ENCODE data around the gene SLF2. TPM values are rescaled to one million over a fixed set of nuclear protein-coding genes. Genes with fewer than 3 reads are reported as not detected.

The SLF2 gene
- total RNA-seq, 1 donor from 2014 or later, result 46.1 TPM

DNA sequence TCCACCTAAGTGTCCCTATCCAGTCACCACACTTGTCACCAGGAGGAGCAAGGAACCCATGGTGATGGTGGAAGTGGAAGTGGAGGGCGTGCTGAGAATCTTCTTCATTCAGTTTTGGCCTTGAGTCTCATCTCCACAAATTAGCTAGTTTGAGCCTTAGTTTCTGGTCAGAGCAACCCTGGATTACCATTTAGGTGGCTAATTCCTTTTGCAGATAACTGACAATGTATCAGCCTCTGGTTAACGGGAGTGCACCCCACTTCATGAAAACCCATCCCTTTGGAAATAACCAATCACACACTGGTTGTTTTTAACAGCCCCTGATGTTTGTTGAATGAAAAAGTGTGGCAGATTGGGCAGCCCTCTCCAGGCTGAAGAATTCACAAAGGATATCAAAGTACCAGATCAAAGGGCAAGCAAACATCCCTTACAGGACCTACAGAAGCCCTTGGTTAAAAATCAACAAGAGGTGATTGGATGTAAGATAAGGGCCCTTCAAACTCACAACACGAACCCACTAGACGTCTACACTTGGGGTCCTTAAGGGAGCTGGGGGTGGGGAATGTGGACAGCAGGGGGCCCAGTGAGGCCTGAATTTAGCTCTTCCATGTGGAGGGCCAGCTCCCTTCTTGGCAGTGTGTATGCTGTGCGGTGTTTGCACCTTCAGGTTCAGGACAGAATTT lies 37.1 kb upstream of the SLF2 start:
- TF ChIP-seq, protein P1, sequence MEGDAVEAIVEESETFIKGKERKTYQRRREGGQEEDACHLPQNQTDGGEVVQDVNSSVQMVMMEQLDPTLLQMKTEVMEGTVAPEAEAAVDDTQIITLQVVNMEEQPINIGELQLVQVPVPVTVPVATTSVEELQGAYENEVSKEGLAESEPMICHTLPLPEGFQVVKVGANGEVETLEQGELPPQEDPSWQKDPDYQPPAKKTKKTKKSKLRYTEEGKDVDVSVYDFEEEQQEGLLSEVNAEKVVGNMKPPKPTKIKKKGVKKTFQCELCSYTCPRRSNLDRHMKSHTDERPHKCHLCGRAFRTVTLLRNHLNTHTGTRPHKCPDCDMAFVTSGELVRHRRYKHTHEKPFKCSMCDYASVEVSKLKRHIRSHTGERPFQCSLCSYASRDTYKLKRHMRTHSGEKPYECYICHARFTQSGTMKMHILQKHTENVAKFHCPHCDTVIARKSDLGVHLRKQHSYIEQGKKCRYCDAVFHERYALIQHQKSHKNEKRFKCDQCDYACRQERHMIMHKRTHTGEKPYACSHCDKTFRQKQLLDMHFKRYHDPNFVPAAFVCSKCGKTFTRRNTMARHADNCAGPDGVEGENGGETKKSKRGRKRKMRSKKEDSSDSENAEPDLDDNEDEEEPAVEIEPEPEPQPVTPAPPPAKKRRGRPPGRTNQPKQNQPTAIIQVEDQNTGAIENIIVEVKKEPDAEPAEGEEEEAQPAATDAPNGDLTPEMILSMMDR (conservative IDR thresholded peaks at IDR 0.05), result no peak
- H3K36me3 Mint-ChIP-seq, result no peaks in the 10 kb centered on the region
- no peak overlapping the region for H3K27ac Mint-ChIP-seq
- no peaks in the 10 kb centered on the region for H3K9me3 Mint-ChIP-seq
- H3K27me3 Mint-ChIP-seq, result peaks cover 48% of the 10 kb centered on the region
- no peak overlapping the region for H3K4me3 Mint-ChIP-seq
- peaks cover 41% of the 10 kb centered on the region for H3K4me1 Mint-ChIP-seq (ENCODE audit: unreplicated experiment)
- DNase-seq (ENCODE audit: extremely low spot score, unreplicated experiment), result no peak

DNA sequence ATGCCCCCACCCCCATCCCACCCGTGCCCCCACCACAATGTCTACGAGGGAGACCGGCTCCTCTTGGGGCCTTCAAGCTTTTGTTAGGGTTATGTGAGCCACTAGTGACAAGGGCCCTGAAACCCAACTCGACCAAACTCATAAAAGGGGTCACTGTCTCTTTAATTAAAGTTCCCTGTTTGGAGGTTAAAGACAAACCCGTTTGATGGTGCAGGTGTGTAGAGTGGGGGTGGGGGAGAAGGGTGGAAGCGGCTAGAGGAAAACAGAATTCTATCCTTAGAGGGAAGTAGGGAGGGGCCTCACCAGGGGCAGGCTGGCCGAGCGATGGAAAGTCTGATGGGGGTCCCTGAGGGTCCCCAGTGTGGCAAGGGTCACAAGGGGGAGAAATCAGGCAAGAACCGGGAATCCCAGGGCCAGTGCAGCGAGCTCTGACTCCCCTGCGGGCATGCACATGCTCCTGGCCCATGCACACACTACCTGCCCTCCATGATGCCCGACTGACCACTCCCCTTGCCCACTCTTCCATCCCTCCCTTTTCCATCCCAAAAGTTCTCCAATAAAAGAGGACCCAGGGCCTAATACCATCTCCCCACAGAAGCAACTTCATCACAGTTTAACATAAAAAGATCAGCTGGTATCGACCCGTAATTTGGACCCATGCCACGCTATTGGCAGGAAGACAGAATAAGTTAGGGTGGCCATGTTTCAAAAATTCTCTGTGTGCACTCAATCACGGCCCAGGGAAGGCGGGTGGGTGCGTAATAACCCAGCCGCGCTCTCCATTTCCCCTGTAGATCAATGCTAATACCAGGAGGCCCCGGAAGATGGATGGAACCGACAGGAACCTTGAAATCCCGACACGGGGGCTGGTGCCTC lies 35.9 kb upstream of the SLF2 start:
- no peak overlapping the region for H3K4me3 Mint-ChIP-seq
- no peak overlapping the region for H3K27ac Mint-ChIP-seq
- peaks cover 58% of the 10 kb centered on the region for H3K27me3 Mint-ChIP-seq
- TF ChIP-seq, protein P1 (conservative IDR thresholded peaks at IDR 0.05), result no peak
- H3K36me3 Mint-ChIP-seq, result no peaks in the 10 kb centered on the region
- peaks cover 46% of the 10 kb centered on the region for H3K4me1 Mint-ChIP-seq (ENCODE audit: unreplicated experiment)
- no peaks in the 10 kb centered on the region for H3K9me3 Mint-ChIP-seq
- no peak for DNase-seq (ENCODE audit: extremely low spot score, unreplicated experiment)

DNA sequence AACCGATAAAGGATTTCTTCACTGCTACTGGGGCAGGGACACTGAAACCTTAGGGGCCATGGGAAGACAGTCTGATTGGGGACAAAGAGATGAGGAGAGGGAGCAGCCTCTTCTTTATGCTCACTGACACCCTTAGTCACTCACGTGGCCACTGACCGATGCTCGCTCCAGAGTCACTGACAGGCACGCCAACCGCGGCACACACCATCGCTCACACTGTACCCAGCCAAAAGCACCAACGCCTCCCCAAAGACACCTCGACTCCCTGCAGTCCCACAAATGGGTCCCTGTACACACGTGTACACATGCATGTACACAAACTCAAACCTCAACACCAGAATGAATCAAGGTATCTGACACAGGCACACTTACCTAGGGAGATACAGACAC lies 35.3 kb upstream of the SLF2 start:
- Mint-ChIP-seq H3K27me3 (peaks cover 60% of the 10 kb centered on the region), H3K27ac (no peak overlapping the region), H3K4me1 (ENCODE audit: unreplicated experiment) (peaks cover 47% of the 10 kb centered on the region), H3K36me3 (no peaks in the 10 kb centered on the region), H3K4me3 (no peak overlapping the region), H3K9me3 (no peaks in the 10 kb centered on the region)
- TF ChIP-seq, protein P1 (conservative IDR thresholded peaks at IDR 0.05), result no peak
- DNase-seq (ENCODE audit: extremely low spot score, unreplicated experiment), result no peak

DNA sequence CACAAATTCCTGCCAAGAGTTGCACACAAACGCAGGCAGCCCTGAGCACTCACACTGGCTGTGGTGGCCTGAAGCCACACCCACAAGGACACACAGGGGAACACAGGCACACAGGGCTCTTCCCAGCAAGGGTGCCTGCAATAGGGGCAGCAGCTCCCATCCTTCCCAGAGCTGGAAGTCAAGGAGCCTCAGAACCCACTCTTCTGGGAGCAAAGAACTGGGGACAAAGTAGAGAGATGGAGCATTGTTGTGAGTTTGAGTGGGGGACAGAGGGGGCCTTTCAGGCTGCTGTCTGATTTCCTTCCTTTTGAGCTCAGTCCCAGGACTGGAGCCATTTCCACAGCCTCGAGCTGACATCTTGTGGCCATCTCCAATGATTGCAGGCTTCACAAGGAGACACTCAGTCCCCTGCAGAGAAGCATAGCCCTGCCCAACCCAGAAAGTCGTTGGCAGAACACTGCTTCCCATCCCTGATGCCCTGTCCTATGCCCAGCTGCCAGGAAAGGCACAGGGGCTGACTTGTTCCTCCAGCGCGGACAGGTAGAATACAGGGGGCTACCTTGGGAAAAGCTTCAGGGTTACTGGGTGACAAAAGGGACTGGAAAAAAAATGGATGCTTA lies 34.4 kb upstream of the SLF2 start:
- DNase-seq (ENCODE audit: extremely low spot score, unreplicated experiment), result no peak
- Mint-ChIP-seq H3K4me3 (no peak overlapping the region), H3K9me3 (no peaks in the 10 kb centered on the region), H3K27ac (no peak overlapping the region), H3K4me1 (ENCODE audit: unreplicated experiment) (peaks cover 46% of the 10 kb centered on the region), H3K36me3 (no peaks in the 10 kb centered on the region), H3K27me3 (peaks cover 59% of the 10 kb centered on the region)
- TF ChIP-seq, protein P1 (conservative IDR thresholded peaks at IDR 0.05), result peak; percentile 90

DNA sequence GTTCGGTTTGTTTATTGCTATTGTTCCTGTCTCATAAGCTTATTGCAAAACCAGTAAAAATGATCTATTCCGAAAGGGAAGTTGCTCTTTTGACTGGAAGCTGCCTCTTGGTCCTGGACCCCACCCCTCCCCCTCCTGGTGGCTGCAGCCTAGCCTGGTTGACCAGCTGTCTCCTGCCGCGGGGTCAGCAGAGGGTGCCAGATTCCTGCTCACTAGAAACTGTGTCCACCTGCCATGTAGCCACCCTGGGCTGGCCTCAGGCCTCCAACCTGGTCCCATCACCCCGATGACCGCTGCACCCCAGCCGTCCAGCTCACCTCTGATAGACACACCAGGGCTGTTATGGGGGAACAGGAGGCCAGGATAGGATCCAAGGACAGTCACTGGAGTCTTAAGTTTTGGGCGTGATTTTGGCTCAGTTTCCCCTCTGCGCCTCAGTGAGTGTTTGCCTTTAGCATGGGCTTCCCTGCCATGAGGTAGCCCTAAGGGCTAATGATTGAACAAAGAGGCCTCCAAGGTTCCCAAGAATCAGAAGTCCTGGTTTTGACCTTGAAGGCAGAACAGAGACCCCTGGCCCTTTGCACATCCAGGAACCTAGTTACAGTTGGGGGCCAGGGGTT lies 32.9 kb upstream of the SLF2 start:
- DNase-seq (ENCODE audit: extremely low spot score, unreplicated experiment), result no peak
- TF ChIP-seq, protein P1 (conservative IDR thresholded peaks at IDR 0.05), result no peak
- H3K9me3 Mint-ChIP-seq, result no peaks in the 10 kb centered on the region
- H3K27me3 Mint-ChIP-seq, result peaks cover 52% of the 10 kb centered on the region
- no peaks in the 10 kb centered on the region for H3K36me3 Mint-ChIP-seq
- peaks cover 41% of the 10 kb centered on the region for H3K4me1 Mint-ChIP-seq (ENCODE audit: unreplicated experiment)
- H3K4me3 Mint-ChIP-seq, result no peak overlapping the region
- no peak overlapping the region for H3K27ac Mint-ChIP-seq

Data from type B pancreatic cell (in vitro differentiated cells).